GM12801 (cell line): Measurements from ENCODE around the gene KIF3B.

ENCODE experiments used
- CTCF ChIP-seq: IDR thresholded peaks from one replicate; pipeline ENCODE4 v1.5.1; 2011; ENCODE audit warnings: control low read depth; ENCODE audit not compliant: insufficient read length; ENCODE audit errors: extremely low read depth

The KIF3B gene

GRCh38 chr20:32233286-32233685, 44.2 kb upstream of the KIF3B start:
- TF ChIP-seq CTCF = no peak

- no peak for TF ChIP-seq CTCF
These were observed 43.2 kb upstream of the KIF3B start for GRCh38 chr20:32234135-32234808.

GRCh38 chr20:32235331-32236047, 42.0 kb upstream of the KIF3B start:
- no peak for TF ChIP-seq CTCF

- TF ChIP-seq CTCF = no peak
These were observed 41.4 kb upstream of the KIF3B start for GRCh38 chr20:32236048-32236533.

GRCh38 chr20:32236819-32237218, 40.6 kb upstream of the KIF3B start:
- no peak for TF ChIP-seq CTCF

GRCh38 chr20:32237419-32237818, 40.0 kb upstream of the KIF3B start:
- no peak for TF ChIP-seq CTCF

- TF ChIP-seq CTCF = no peak
These were observed 38.7 kb upstream of the KIF3B start for GRCh38 chr20:32238483-32239425.
